GM18505 (cell line): ENCODE measurements around the gene PLP1.

Experiments
- ATAC-seq: cut with Tn5 transposase; IDR thresholded peaks from one replicate; pipeline ENCODE4 v1.9.1; 2021; ENCODE audit not compliant: unreplicated experiment
- POLR2A ChIP-seq: IDR thresholded peaks from 4 replicates; pipeline ENCODE4 v1.6.1; 2011; ENCODE audit warnings: borderline replicate concordance; ENCODE audit not compliant: insufficient read depth, insufficient read length; ENCODE audit errors: extremely low read depth

The PLP1 gene

DNA sequence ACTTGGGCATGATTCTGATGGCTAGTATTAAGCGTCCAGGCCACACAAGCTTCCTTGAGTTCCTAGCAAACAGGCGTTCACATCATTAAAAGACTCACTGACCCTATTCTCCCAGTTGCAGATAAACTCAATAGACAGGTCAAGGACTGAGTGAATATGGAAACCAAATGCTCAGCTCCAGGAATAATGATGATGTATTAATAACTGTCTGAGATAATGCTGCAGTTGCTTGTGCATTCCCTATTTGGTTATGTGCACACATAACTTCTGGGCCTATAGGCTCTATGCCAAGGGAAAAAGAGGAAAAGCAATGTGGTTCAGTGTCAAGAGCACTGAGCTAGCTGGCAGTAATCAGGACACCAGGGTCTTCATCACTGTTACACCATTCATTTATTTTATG lies 51.9 kb downstream of the PLP1 start:
- TF ChIP-seq POLR2A = no peak
- no peak for ATAC-seq

DNA sequence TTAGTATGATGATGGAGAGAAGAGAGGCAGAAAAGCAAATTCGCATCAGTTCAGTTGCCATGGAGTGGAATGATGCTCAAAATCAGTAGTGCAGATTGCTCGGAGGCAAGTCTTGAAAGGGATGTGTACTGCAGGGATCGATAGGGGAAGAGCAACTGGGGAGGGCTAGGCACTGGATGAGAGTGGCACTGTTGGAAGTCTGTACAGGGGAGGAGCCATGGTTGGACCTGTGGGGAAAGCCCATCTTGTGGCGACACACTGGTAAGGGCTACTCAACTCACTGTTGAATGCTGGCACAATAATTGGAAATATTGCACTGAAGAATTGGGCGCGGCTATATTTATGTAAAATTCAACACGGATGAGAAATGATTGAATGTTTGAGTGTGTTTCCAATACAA lies 54.2 kb downstream of the PLP1 start:
- TF ChIP-seq POLR2A = no peak
- no peak for ATAC-seq

DNA sequence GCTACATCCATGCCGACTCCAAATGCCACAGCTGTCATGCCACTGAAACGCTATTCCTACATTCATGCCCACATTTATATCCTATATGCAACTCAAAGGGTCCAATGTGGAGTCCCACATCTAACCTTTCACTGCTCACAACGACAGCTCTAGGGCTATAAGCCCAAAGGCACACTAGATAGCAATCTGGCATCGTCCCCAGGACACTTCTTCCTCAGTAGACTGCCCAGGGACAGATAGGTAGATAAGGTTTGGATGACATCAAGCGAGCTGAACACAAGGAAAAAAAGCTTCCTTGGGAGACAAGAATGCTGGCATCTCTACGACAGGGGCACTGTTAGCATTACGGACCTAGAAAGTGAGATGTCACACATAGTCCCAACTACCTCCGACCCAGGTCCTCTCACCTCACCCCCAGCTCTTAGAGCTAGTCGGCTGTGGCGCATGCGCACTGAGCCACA lies 54.7 kb downstream of the PLP1 start:
- TF ChIP-seq POLR2A = no peak
- ATAC-seq = peak; percentile 19

DNA sequence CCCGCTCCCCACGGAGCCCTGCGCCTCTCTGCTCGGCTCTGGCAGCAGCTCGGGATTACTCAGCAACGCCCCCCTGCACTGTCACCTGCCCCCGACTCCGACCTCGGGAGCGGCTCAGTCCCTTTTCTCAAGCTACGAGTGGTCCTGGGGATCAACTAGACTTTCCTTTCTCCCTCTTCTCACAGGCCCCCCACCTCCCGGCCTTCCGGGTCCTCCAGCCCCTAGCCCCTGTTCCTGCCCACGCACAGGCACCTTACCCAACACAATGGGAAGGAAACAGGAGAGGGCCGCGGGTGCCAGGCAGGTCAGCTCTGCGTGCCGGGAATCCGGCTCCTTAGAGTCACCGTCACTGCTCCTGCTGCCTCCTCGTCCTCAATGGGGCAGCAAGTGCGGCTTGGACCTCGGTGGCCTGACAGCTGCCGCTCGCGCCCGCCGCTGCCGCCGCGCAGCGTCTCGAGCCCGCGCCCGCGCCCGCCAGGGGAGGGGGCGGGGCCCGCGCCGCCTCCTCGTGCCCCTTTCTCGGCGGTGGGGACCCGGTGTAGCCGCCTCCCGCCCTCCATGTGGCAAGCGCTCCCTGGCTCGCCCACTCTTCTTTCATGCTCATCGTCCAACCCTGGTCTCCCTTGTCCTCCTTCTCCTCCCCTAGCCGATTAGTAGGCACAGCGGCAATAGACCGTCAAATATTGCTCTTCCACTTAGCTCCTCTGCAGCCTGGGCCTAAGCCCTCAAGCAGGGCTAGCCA lies 55.3 kb downstream of the PLP1 start, which contains the start of gene RAB9B:
TSS of gene RAB9B (minus strand) at position 455 of the 742 bp plus-strand sequence. CDS start 6,473 bp downstream, outside the sequence.
- no peak for TF ChIP-seq POLR2A
- ATAC-seq = peak; percentile 91

DNA sequence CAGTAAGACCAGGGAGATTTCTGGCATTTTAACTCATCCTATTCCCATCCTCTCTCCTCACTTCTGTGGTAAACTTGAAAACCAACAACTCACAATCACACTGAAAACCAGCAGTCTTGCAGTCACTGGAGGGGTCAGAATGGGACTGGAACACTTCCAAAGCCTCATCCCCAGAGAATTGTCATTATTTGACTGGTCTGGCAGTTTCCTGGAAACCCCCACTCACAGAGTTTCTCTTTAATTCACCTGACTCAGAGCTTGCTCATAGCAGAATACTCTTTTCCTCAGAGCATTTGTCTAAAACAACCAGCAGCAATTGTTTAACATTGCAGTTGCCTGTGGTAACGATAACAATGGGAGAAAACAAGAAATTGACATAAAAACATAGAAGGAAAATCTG lies 62.8 kb downstream of the PLP1 start:
- TF ChIP-seq POLR2A = no peak
- no peak for ATAC-seq
